HG03039 (cell line): ENCODE measurements around the gene MED9.
"Not testable (repeated sequence)": the region's sequence is repeated elsewhere in the genome, so short reads cannot be mapped to it uniquely, and the experiment has no call there.

ENCODE experiments used
- ATAC-seq: cut with Tn5 transposase; IDR thresholded peaks from one replicate; pipeline ENCODE4 v1.9.1; 2021; ENCODE audit warnings: mild to moderate bottlenecking, moderate library complexity; ENCODE audit not compliant: unreplicated experiment

MED9 gene

DNA sequence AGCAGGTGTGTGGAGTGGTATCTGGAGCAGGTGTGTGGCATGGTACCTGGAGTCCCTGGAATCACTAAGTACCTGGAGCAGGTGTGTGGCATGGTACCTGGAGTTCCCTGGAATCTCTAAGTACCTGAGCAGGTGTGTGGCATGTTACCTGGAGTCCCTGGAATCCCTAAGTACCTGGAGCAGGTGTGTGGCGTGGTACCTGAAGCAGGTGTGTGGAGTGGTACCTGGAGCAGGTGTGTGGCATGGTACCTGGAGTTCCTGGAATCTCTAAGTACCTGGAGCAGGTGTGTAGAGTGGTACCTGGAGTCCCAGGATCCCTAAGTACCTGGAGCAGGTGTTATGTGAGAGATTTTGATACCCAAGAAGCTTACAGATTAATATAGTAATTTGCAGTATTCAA, 22.1 kb upstream of the MED9 start:
- ATAC-seq: not testable (repeated sequence)

- ATAC-seq: no peak
Measured at GRCh38 chr17:17455173-17455572, 21.6 kb upstream of the MED9 start.

- ATAC-seq: no peak
Measured at GRCh38 chr17:17456251-17456650, 20.5 kb upstream of the MED9 start.

GRCh38 chr17:17457680-17458079, 19.1 kb upstream of the MED9 start:
- ATAC-seq: no peak

DNA sequence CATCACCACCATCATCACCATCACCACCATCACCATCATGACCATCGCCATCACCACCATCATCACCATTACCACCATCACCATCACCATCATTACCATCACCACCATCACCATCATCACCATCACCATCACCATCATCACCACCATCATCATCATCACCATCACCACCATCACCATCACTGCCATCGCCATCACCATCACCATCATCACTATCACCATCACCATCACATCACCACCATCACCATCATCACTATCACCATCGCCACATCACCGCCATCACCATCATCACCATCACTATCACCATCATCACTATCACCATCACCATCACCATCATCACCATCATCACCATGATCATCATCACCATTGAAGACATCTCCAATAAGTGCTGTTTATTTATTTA, 16.8 kb upstream of the MED9 start:
- ATAC-seq: no peak

DNA sequence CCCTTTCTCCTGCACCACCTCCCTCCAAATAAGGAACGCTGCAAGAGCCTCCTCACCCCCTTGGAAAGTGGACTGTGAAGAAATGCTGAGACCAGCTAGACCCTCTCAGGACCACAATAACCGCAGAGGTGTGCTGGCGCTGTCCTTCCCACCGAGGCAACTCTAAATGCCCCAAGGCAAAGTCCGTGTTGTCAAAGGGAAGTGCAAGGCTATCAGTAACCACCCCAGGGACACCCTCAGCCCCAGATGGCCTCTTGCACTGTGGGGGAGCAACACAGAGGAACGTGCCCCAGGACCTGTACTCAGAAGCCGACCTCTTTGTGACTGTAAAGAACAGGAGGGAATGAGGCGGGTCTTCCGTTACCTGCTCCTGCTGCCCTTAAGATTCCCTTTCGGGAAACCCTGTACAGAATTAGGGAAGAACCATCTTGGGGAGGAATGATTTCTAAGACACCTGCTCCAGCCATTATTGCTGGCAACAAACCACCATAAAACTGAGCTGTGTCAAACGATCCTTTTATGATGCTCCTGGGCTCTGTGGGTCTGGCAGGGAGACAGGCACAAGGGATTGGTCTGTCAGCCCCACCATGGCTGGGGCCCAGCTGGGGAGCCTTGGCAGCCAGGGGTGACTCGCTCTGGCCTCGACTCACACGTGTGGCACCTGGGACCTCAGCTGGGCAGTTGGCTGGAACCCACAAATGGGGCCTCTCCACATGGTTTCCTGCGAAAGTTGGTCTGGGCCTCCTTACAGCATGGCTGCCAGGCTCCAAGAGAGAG, 14.6 kb upstream of the MED9 start:
- ATAC-seq: no peak

GRCh38 chr17:17463821-17464220, 13.0 kb upstream of the MED9 start:
- no peak for ATAC-seq

- not testable (repeated sequence) for ATAC-seq
Measured at GRCh38 chr17:17465878-17466277, 10.9 kb upstream of the MED9 start.

GRCh38 chr17:17466511-17466910, 10.3 kb upstream of the MED9 start:
- ATAC-seq: no peak

DNA sequence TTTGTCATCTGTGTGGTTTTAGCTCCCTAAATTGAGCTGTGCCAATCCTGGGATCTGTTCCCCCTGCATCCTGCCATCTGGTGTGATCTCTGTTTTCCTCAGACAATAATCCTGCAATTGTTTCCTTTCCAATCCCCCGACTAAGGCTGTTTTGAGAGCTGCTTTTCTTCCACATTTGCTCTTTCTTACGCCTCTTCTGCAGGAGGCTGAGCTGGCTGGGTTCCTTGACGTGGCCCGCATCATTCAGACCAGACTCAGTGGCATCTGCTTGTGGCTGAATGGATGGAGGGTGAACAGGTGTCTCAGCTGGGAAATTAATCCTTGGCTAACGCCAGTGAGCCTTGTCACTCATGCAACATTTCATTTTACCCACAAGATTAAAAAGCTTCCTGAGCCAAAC, 9.8 kb upstream of the MED9 start:
- no peak for ATAC-seq

- no peak for ATAC-seq
Measured at GRCh38 chr17:17467720-17468119, 9.1 kb upstream of the MED9 start.

DNA sequence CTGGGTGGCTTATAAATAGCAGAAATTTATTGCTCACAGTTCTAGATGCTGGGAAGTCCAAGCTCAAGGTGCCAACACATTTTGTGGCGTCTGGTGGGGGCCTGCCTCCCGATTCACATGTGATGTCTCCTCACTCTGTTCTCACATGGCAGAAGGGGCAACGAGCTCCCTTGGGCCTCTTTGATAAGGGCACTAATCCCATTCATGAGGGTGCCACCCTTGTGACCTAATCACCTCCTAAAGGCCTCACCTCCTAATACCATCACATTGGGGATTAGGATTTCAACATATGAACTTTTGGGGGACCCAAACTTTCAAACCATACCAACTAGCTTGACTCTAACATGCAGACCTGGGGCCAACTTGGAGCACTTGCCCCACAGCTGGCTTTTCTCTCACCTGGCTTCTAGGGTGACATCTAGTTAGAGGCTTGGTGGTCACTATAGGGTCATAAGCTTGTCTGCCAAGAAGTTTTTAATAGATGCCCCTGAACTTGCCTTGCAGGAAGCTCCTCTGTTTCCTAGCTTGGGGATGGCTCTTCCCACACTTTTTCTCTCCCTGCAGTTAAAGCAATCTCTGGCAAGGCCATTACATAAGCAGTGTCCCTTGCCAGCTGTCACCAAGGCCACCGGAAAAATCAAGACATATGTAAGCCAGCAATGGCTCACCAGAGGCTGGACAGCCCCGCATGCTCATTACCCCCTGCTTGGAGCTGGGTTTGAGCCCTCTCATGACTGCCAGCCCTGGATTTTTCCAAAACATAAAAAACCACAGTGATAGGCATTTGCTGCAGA, 8.4 kb upstream of the MED9 start:
- no peak for ATAC-seq

GRCh38 chr17:17469358-17469757, 7.4 kb upstream of the MED9 start:
- ATAC-seq: no peak

- ATAC-seq: no peak
Measured at GRCh38 chr17:17469996-17470395, 6.8 kb upstream of the MED9 start.

DNA sequence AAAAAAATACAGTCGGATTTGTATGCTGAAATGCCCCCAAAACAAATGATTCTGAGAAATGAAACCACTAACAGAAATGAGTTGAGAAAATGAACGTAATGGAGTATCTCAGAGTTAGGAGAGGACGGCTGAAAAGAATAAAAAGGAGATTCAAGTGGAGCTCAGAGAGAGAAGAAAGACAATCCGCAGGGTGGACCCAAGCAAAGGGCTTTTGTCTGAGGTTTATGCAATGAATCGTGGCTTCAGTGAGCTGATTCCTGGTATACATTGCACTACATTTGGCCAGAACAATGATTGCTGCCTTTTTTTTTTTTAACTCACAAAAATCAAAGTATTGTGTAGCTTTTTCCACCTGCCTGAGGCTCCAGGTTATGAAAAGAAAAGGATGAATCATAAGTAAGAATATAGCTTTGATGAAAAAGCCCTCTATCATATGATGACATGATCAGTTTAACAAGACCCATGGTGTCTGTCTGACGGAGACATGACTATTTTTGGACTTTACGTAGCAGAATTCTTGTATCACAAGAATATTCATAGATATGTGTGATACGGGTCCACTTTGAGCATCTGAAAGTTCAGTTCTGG, 4.4 kb upstream of the MED9 start:
- no peak for ATAC-seq

- ATAC-seq: no peak
Measured at GRCh38 chr17:17474341-17474740, 2.5 kb upstream of the MED9 start.

DNA sequence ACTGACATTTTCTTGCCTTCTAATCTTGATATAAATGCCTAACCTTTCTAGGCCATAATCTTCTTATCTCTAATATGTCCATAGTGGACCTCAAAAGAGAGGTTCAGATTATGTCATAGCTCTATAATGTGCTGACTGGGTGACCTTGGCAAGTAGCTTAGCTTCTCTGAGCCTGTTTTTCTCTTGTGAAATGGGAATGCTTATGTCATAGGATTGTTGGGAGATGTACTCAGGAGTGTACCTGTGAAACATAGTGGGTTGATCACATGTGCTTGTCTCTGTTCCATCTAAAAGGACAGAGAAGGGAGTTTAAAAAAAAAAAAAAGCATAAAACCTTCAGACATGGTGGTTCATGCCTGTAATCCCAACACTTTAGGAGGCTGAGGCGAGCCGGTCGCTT, 2.4 kb downstream of the MED9 start:
- ATAC-seq: no peak

GRCh38 chr17:17480593-17481148, 3.9 kb downstream of the MED9 start:
- ATAC-seq: no peak

- ATAC-seq: no peak
Measured at GRCh38 chr17:17481860-17482259, 5.1 kb downstream of the MED9 start.

DNA sequence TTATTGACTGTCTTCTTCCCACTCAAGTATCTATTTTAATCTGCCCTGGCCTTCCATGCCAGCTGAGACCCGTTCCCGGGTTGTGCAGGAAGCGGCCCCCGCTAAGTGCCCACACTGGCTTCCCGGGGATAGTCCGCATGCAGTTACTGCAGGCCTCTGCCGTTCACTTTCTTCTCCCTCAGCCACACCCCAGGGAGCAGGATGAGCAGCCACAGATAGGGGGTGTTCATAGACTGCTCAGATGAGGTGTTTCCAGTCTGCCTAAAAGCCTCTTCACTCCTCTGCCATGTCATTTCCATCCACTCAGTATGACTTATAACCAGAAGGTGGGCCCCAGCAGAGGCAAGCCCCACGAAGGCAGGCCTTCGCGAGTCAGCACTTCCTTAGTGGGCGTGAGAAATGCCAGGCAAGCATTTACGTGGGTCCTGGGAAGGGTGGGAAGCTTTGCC, 7.7 kb downstream of the MED9 start:
- ATAC-seq: no peak

- no peak for ATAC-seq
Measured at GRCh38 chr17:17485420-17485819, 8.6 kb downstream of the MED9 start.

DNA sequence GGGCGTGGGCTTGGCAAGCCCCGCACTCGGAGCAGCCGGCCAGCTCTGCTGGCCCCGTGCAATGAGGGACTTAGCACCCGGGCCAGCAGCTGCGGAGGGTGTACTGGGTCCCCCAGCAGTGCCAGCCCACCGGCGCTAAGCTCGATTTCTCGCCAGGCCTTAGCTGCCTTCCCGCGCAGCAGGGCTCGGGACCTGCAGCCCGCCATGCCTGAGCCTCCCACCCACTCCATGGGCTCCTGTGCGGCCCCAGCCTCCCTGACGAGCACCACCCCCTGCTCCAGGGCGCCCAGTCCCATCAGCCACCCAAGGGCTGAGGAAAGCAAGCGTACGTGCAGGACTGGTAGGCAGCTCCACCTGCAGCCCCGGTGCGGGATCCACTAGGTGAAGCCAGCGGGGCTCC, 9.6 kb downstream of the MED9 start:
- not testable (repeated sequence) for ATAC-seq
